Fibroblast of lung (primary cell): ENCODE measurements around the gene GAPVD1. TPM values are rescaled to one million over a fixed set of nuclear protein-coding genes. Genes with fewer than 3 reads are reported as not detected.
"Not testable (repeated sequence)": the region's sequence is repeated elsewhere in the genome, so short reads cannot be mapped to it uniquely, and the experiment has no call there.

Experiments used
- DNase-seq, 2 donors: peaks; one replicate each; pipeline versions ENCODE4 v3.0.0 to v3.0.0-alpha.2; 2010; ENCODE audit warnings: low read depth in 2 of 2
- H2AFZ ChIP-seq: 2 replicates; pipeline ENCODE4 v1.5.1; 2012; ENCODE audit warnings: low read length, control low read depth, inconsistent platforms
- H3K27ac ChIP-seq: 2 replicates; pipeline ENCODE4 v1.5.1; 2011; ENCODE audit warnings: low read length, control low read depth; ENCODE audit not compliant: insufficient read depth
- H3K27me3 ChIP-seq: 2 replicates; pipeline ENCODE4 v1.5.1; 2011; ENCODE audit warnings: mild to moderate bottlenecking, low read length; ENCODE audit not compliant: control insufficient read depth, insufficient read depth
- H3K36me3 ChIP-seq: 2 replicates; pipeline ENCODE4 v1.5.1; 2011; ENCODE audit warnings: low read length; ENCODE audit not compliant: control insufficient read depth, insufficient read depth
- H3K4me1 ChIP-seq: 2 replicates; pipeline ENCODE4 v1.5.1; 2011; ENCODE audit warnings: low read length; ENCODE audit not compliant: control insufficient read depth, insufficient read depth; ENCODE audit errors: extremely low read depth
- H3K4me2 ChIP-seq: 2 replicates; pipeline ENCODE4 v1.5.1; 2011; ENCODE audit warnings: low read length, control low read depth; ENCODE audit not compliant: insufficient read depth; ENCODE audit errors: extremely low read depth
- H3K4me3 ChIP-seq, 4 experiments: fragments of 200-600 bp in 1 of 4; sonication (generic) in 1 of 4; replicated peaks in 1 of 4; 2 replicates each; pipeline ENCODE4 v1.5.1; 2011 to 2016; ENCODE audit warnings: low read length in 4 of 4, low read depth in 3 of 4, mild to moderate bottlenecking in 3 of 4, control low read depth in 2 of 4, inconsistent platforms in 1 of 4, mixed read lengths in 1 of 4; ENCODE audit not compliant: insufficient read depth in 1 of 4; ENCODE audit errors: control extremely low read depth in 1 of 4
- H3K79me2 ChIP-seq: 2 replicates; pipeline ENCODE4 v1.5.1; 2012; ENCODE audit warnings: mild to moderate bottlenecking, low read length, inconsistent platforms; ENCODE audit not compliant: control insufficient read depth, insufficient read depth
- H3K9ac ChIP-seq: 2 replicates; pipeline ENCODE4 v1.5.1; 2011; ENCODE audit warnings: mild to moderate bottlenecking, low read length, control low read depth; ENCODE audit not compliant: insufficient read depth
- H3K9me3 ChIP-seq: 2 replicates; pipeline ENCODE4 v1.5.1; 2012; ENCODE audit warnings: low read depth, low read length; ENCODE audit not compliant: control insufficient read depth, insufficient read depth
- H4K20me1 ChIP-seq: 2 replicates; pipeline ENCODE4 v1.5.1; 2011; ENCODE audit warnings: low read length; ENCODE audit not compliant: control insufficient read depth, insufficient read depth; ENCODE audit errors: extremely low read depth
- CTCF ChIP-seq, 2 donors: IDR thresholded peaks in 1 of 2; conservative IDR thresholded peaks in 1 of 2; 1 replicate in 1 of 2; 2 replicates in 1 of 2; pipeline ENCODE4 v1.5.1; 2011 to 2012; ENCODE audit warnings: low read length in 2 of 2, control low read depth in 1 of 2, inconsistent platforms in 1 of 2, low read depth in 1 of 2, mild to moderate bottlenecking in 1 of 2
- EZH2 ChIP-seq: IDR thresholded peaks from 2 replicates; pipeline ENCODE4 v1.5.1; 2012; ENCODE audit warnings: low read length, control low read depth, mild to moderate bottlenecking; ENCODE audit errors: missing control alignments
- polyA plus RNA-seq, 2 donors: library from polyadenylated mRNA; depleted of rRNA in 1 of 2; stranded (reverse) in 1 of 2; unstranded in 1 of 2; fragments of >200 nt; gene quantifications; 2 replicates each; pipeline ENCODE4 v1.2.1, GENCODE V29; 2011 to 2012; ENCODE audit warnings: missing spikeins in 1 of 2
- total RNA-seq: library from RNA; depleted of rRNA; stranded (reverse); fragments of >200 nt; gene quantifications from 2 replicates; pipeline ENCODE4 v1.2.1, GENCODE V29; 2014

The GAPVD1 gene
- total and polyA plus RNA-seq, 2 donors (not counting 1 experiment from before 2014, with no cell fraction given) = 23.0 to 72.3 TPM

GRCh38 chr9:125262294-125262991 is 817 bp downstream of the GAPVD1 start:
- Histone ChIP-seq H3K4me1 (peaks cover 3% of the 10 kb centered on the region), H3K4me2 (peak overlapping the region; percentile 99), H3K27me3 (no peaks in the 10 kb centered on the region), H3K9ac (peak overlapping the region; percentile 88), H3K4me3 (peak overlapping the region; percentile 75 to 99 (median 96)), H3K27ac (peak overlapping the region; percentile 82), H3K79me2 (peaks cover 51% of the 10 kb centered on the region), H3K36me3 (peaks cover 2% of the 10 kb centered on the region), H3K9me3 (no peaks in the 10 kb centered on the region), H2AFZ (peak overlapping the region; percentile 67), H4K20me1 (no peaks in the 10 kb centered on the region)
- peak in 1 of 2 donors; percentile 25 for DNase-seq
- no peak for TF ChIP-seq CTCF (conservative IDR thresholded peaks at IDR 0.05 in 1 of 2, IDR thresholded peaks at IDR 0.05 in 1 of 2; ENCODE audit: low read depth in 1 of 2, low read length in 2 of 2)
- TF ChIP-seq EZH2 = no peak

GRCh38 chr9:125264068-125264467 is 2.4 kb downstream of the GAPVD1 start:
- not testable (repeated sequence) for DNase-seq, H4K20me1 ChIP-seq, H3K4me1 ChIP-seq, H3K27me3 ChIP-seq, H3K4me2 ChIP-seq, H3K4me3 ChIP-seq, H3K36me3 ChIP-seq, H3K27ac ChIP-seq, H3K9ac ChIP-seq, H3K9me3 ChIP-seq, H2AFZ ChIP-seq
- H3K79me2 ChIP-seq = peaks cover 61% of the 10 kb centered on the region

DNA sequence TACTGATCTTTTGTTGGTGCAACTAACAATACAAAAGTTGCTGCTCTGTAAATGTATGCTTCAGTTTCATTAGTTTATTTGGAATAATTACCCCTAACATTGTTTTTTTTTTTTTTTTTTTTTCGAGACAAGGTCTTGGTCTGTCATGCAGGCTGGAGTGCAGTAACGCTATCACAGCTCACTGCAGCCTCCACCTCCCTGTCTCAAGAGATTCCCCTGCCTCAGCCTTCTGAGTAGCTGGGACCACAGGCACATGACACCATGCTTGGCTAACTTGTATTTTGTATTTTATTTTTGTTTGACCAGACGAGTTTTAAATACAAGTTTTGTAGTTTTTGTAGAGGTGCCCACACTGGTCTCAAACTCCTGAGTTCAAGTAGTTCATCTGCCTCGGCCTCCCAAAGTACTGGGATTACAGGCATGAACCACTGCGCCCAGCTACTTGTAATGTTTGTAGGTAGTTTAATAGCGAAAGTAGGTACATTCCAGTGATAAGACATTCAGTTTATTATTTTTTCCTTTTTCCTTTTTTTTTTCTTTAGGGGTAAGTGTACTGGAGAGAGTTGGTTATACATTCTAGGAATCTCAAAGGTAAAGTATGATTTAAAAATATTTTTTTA is 6.9 kb downstream of the GAPVD1 start:
- Histone ChIP-seq H3K79me2 (peaks cover 56% of the 10 kb centered on the region), H3K27ac (no peak overlapping the region), H3K4me2 (no peak overlapping the region), H2AFZ (no peak overlapping the region), H4K20me1 (no peaks in the 10 kb centered on the region), H3K4me1 (no peaks in the 10 kb centered on the region), H3K9ac (no peak overlapping the region), H3K4me3 (no peak overlapping the region), H3K27me3 (no peaks in the 10 kb centered on the region), H3K36me3 (peaks cover 2% of the 10 kb centered on the region), H3K9me3 (no peaks in the 10 kb centered on the region)
- no peak for DNase-seq
- TF ChIP-seq EZH2 (no peak), CTCF (conservative IDR thresholded peaks at IDR 0.05 in 1 of 2, IDR thresholded peaks at IDR 0.05 in 1 of 2; ENCODE audit: low read depth in 1 of 2, low read length in 2 of 2) (no peak)
